HG02763 (cell line): ENCODE data around the gene CLDN14.
"Not testable (repeated sequence)": the region's sequence is repeated elsewhere in the genome, so short reads cannot be mapped to it uniquely, and the experiment has no call there.

Experiments
- ATAC-seq: cut with Tn5 transposase; IDR thresholded peaks from one replicate; pipeline ENCODE4 v1.9.1; 2021; ENCODE audit warnings: mild to moderate bottlenecking, moderate library complexity; ENCODE audit not compliant: unreplicated experiment

Gene CLDN14

GRCh38 chr21:36502365-36502764 is 22.4 kb upstream of the CLDN14 start:
- ATAC-seq, result no peak

GRCh38 chr21:36501589-36501892 is 21.6 kb upstream of the CLDN14 start:
- no peak for ATAC-seq

- ATAC-seq, result no peak
Observed at GRCh38 chr21:36499578-36500471, 19.9 kb upstream of the CLDN14 start.

- ATAC-seq, result no peak
Observed at GRCh38 chr21:36494557-36494956, 14.6 kb upstream of the CLDN14 start.

- ATAC-seq, result no peak
Observed at GRCh38 chr21:36491209-36491910, 11.4 kb upstream of the CLDN14 start.

GRCh38 chr21:36489776-36490165 is 9.8 kb upstream of the CLDN14 start:
- no peak for ATAC-seq

GRCh38 chr21:36489103-36489775 is 9.3 kb upstream of the CLDN14 start:
- ATAC-seq, result no peak

- ATAC-seq, result no peak
Observed at GRCh38 chr21:36487641-36488307, 7.9 kb upstream of the CLDN14 start.

- no peak for ATAC-seq
Observed at GRCh38 chr21:36486246-36486645, 6.3 kb upstream of the CLDN14 start.

- no peak for ATAC-seq
Observed at GRCh38 chr21:36485476-36485875, 5.6 kb upstream of the CLDN14 start.

GRCh38 chr21:36483095-36483494 is 3.2 kb upstream of the CLDN14 start:
- no peak for ATAC-seq

- ATAC-seq, result no peak
Observed at GRCh38 chr21:36482673-36483072, 2.8 kb upstream of the CLDN14 start.

GRCh38 chr21:36482181-36482580 is 2.3 kb upstream of the CLDN14 start:
- no peak for ATAC-seq

- ATAC-seq, result no peak
Observed at GRCh38 chr21:36481639-36482038, 1.7 kb upstream of the CLDN14 start.

GRCh38 chr21:36480618-36481017 is 696 bp upstream of the CLDN14 start:
- no peak for ATAC-seq

GRCh38 chr21:36478941-36479340 is 981 bp downstream of the CLDN14 start:
- ATAC-seq, result no peak

GRCh38 chr21:36478207-36478701 is 1.7 kb downstream of the CLDN14 start:
- no peak for ATAC-seq

- no peak for ATAC-seq
Observed at GRCh38 chr21:36477559-36477958, 2.4 kb downstream of the CLDN14 start.

GRCh38 chr21:36477001-36477400 is 2.9 kb downstream of the CLDN14 start:
- ATAC-seq, result no peak

- ATAC-seq, result not testable (repeated sequence)
Observed at GRCh38 chr21:36476541-36476940, 3.4 kb downstream of the CLDN14 start.

GRCh38 chr21:36474591-36474990 is 5.3 kb downstream of the CLDN14 start:
- no peak for ATAC-seq
